Heart left ventricle (tissue), 16 donors: ENCODE data around the gene CST7. TPM values are rescaled to one million over a fixed set of nuclear protein-coding genes. Genes with fewer than 3 reads are reported as not detected.
A peak's percentile ranks its signal among the peaks of the same experiment; 100 is the strongest.

ENCODE experiments used
- ATAC-seq, 4 donors: fragments of 200-7000 bp; cut with Tn5 transposase; one replicate each; pipeline ENCODE4 v1.9.1; 2020 to 2022; ENCODE audit warnings: moderate library complexity in 4 of 4, mild to moderate bottlenecking in 3 of 4, moderate number of reproducible peaks in 1 of 4
- DNase-seq, 5 donors: peaks; one replicate each; pipeline ENCODE4 v3.0.0-alpha.2; 2020
- H3K27ac ChIP-seq, 12 donors: fragments of 200-600 bp; sonication (generic) in 4 of 12; one replicate each; pipeline versions ENCODE4 v1.5.0 to v1.8.0; 2016 to 2022; ENCODE audit warnings: mild to moderate bottlenecking in 2 of 12
- H3K27me3 ChIP-seq, 9 donors: fragments of 200-600 bp; sonication (generic) in 2 of 9; one replicate each; pipeline versions ENCODE4 v1.5.1 to v1.8.0; 2016 to 2022; ENCODE audit warnings: mild to moderate bottlenecking in 3 of 9
- H3K36me3 ChIP-seq, 9 donors: fragments of 200-600 bp; sonication (generic) in 2 of 9; one replicate each; pipeline versions ENCODE4 v1.5.0 to v1.8.0; 2018 to 2022; ENCODE audit warnings: mild to moderate bottlenecking in 2 of 9
- H3K4me1 ChIP-seq, 12 donors: fragments of 200-600 bp; sonication (generic) in 4 of 12; one replicate each; pipeline versions ENCODE4 v1.5.0 to v1.8.0; 2016 to 2022; ENCODE audit warnings: mild to moderate bottlenecking in 3 of 12
- H3K4me3 ChIP-seq, 12 donors: fragments of 200-600 bp; sonication (generic) in 4 of 12; one replicate each; pipeline versions ENCODE4 v1.5.0 to v1.8.0; 2017 to 2022; ENCODE audit warnings: mild to moderate bottlenecking in 9 of 12, moderate library complexity in 4 of 12
- H3K9me3 ChIP-seq, 12 donors: fragments of 200-600 bp; sonication (generic) in 4 of 12; one replicate each; pipeline versions ENCODE4 v1.5.0 to v1.8.0; 2016 to 2022; ENCODE audit warnings: mild to moderate bottlenecking in 1 of 12
- POLR2A ChIP-seq, 2 donors: fragments of 450-650 bp; IDR thresholded peaks; one replicate each; pipeline ENCODE4 v1.6.1; 2017; ENCODE audit warnings: antibody characterized with exemption in 2 of 2, mild to moderate bottlenecking in 2 of 2, moderate library complexity in 2 of 2
- WGBS, 4 donors: extraction: QIAGEN DNeasy Blood & Tissue Kit in 2 of 4; methylation state at CpG; one replicate each; pipeline versions ENCODE4 v1.1.5 to v1.1.7; 2013 to 2018; 5-methylcytosine and 5-hydroxymethylcytosine counted together
- intact Hi-C, 10 donors: fragments of 100-400 bp; cut with DNase I; formaldehyde crosslinking; loops; one replicate each; pipeline versions ENCODE4 v1.11.1 to v1.14.2; 2022
- polyA plus RNA-seq, 2 donors: library from polyadenylated mRNA; stranded (reverse); fragments of 200-250 nt; gene quantifications; one replicate each; pipeline ENCODE4 v1.2.3, GENCODE V29; 2013
- total RNA-seq, 9 donors: library from RNA; depleted of rRNA in 2 of 9; stranded (reverse); fragments of >200 nt in 2 of 9; fragmentation: NEBNext Ultra II Directional in 3 of 9; extraction: Animal tissue kit (Norgen Biotek cat#: 25700) in 3 of 9; gene quantifications; one replicate each; pipeline versions ENCODE4 v1.1.0 to v1.2.4, GENCODE V29; 2016 to 2023
- TF ChIP-seq, protein P1 (sequence below), 12 donors: fragments of 200-600 bp; sonication (generic) in 4 of 12; IDR thresholded peaks; one replicate each; pipeline versions ENCODE4 v1.5.0 to v1.8.0; 2018 to 2022; ENCODE audit warnings: antibody characterized with exemption in 12 of 12, mild to moderate bottlenecking in 5 of 12
- donor health status: ischemic (EF 13 %, LVEDD 7.1; RV severe dilation, severe dysfunction).
- donor health status: healthy with polysubstance abuse.
- donor health status: DM: no; HTN: yes; CAD: no.
- donor health status: DM: no; HTN: no; CAD: no.
- donor health status: ischemic (EF 25% LVEDD 6.9; RV normal size, moderate dysfunction).
- donor health status: ischemic (EF 25% LVEDD 5.7; RV mildly dilated, moderate dysfunction).
- donor health status: healthy.
- donor health status: DM: yes; HTN: yes; CAD: no.
- donor health status: ischemic (EF 35%, LVEDD 5.7; RV mildly dilated, moderate dysfunction).
- donor health status: nonischemic (EF 11% LVEDD 7.7; RV severe dilation, severe dysfunction).
- donor health status: DM: yes; HTN: yes; CAD: no.
- donor health status: PGD.
- donor health status: ischemic (EF 29% LVEDD 5.4; RV normal size, mild dysfunction).
- donor health status: nonischemic (EF 23%, LVEDD 6.1; RV moderate dilation, normal function).

Gene CST7
- total and polyA plus RNA-seq, 11 donors: 0.35 to 8.4 (median 1.4) TPM

DNA sequence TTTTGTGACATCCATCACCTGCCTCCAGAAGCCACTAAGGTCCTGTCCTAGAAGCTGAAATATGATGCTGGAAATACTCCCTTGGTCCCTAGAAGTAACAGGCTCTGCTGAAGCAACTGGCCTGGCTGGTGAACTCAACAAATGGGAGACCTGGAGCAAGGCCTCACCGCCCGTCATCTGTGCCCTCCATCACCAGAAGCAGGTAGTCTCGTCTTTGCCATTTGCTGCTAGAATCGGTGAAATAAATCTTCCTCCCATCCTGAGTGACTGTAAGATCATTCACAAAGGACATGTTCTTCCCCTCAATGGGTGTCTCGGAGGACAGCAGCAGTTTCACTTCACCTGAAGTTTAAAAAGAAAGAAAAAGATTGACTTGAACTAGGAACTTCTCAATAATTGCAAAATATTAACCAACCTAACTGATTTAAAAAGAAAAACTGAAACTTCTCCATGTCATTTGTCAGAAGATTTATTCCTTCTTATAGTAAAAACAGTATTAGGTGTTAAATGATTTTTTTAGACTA, 21.0 kb downstream of the CST7 start:
- Histone ChIP-seq H3K27ac (peak overlapping the region in 1 of 12 donors; percentile 68), H3K36me3 (peaks cover 0 to 89% (median 83%) of the 10 kb centered on the region in 9 donors), H3K9me3 (peaks cover 0 to 5% (median 0%) of the 10 kb centered on the region in 12 donors), H3K4me1 (peaks cover 0 to 7% (median 0%) of the 10 kb centered on the region in 12 donors), H3K4me3 (no peak overlapping the region), H3K27me3 (no peaks in the 10 kb centered on the region)
- ATAC-seq (no peak), DNase-seq (no peak)
- WGBS, 4 donors: 88 to 96% (median 94%) methylated on average over 5 of the region's 5 CpGs
- intact Hi-C loops: no loop called here
- TF ChIP-seq, protein P1, sequence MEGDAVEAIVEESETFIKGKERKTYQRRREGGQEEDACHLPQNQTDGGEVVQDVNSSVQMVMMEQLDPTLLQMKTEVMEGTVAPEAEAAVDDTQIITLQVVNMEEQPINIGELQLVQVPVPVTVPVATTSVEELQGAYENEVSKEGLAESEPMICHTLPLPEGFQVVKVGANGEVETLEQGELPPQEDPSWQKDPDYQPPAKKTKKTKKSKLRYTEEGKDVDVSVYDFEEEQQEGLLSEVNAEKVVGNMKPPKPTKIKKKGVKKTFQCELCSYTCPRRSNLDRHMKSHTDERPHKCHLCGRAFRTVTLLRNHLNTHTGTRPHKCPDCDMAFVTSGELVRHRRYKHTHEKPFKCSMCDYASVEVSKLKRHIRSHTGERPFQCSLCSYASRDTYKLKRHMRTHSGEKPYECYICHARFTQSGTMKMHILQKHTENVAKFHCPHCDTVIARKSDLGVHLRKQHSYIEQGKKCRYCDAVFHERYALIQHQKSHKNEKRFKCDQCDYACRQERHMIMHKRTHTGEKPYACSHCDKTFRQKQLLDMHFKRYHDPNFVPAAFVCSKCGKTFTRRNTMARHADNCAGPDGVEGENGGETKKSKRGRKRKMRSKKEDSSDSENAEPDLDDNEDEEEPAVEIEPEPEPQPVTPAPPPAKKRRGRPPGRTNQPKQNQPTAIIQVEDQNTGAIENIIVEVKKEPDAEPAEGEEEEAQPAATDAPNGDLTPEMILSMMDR (IDR thresholded peaks at IDR 0.05): no peak
- no peak for TF ChIP-seq POLR2A (IDR thresholded peaks at IDR 0.05)

DNA sequence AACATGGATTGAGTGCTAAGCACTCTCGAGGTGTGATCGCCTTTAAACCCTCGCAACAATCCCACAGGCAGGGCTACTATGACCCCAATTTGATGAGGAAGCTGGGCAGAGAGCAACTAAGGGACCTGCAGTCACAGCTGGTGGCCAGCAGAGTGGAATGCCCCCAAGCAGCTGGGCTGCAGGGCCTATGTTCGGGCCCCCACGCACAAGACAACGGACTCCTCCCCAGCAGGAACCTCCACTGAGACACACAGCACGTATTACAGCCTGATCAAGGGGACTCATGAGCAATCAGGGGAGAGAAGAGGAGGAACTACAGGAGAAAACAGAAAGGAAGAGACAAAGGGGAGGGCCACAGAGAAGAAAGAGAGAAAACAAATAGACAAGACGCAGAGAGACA, 21.7 kb downstream of the CST7 start:
- H3K27me3 ChIP-seq: no peaks in the 10 kb centered on the region
- peak overlapping the region in 1 of 12 donors; percentile 68 for H3K27ac ChIP-seq
- ATAC-seq: peak in 2 of 4 donors; percentile 33 to 42
- DNase-seq: no peak
- TF ChIP-seq POLR2A (IDR thresholded peaks at IDR 0.05): no peak
- TF ChIP-seq, protein P1 (IDR thresholded peaks at IDR 0.05): no peak
- peaks cover 0 to 7% (median 0%) of the 10 kb centered on the region in 12 donors for H3K4me1 ChIP-seq
- 90 to 92% (median 92%) methylated on average over 8 of the region's 8 CpGs for WGBS, 4 donors
- H3K36me3 ChIP-seq: peaks cover 0 to 87% (median 76%) of the 10 kb centered on the region in 9 donors
- no peak overlapping the region for H3K4me3 ChIP-seq
- H3K9me3 ChIP-seq: peaks cover 0 to 11% (median 0%) of the 10 kb centered on the region in 12 donors
- intact Hi-C loops: no loop called here

DNA sequence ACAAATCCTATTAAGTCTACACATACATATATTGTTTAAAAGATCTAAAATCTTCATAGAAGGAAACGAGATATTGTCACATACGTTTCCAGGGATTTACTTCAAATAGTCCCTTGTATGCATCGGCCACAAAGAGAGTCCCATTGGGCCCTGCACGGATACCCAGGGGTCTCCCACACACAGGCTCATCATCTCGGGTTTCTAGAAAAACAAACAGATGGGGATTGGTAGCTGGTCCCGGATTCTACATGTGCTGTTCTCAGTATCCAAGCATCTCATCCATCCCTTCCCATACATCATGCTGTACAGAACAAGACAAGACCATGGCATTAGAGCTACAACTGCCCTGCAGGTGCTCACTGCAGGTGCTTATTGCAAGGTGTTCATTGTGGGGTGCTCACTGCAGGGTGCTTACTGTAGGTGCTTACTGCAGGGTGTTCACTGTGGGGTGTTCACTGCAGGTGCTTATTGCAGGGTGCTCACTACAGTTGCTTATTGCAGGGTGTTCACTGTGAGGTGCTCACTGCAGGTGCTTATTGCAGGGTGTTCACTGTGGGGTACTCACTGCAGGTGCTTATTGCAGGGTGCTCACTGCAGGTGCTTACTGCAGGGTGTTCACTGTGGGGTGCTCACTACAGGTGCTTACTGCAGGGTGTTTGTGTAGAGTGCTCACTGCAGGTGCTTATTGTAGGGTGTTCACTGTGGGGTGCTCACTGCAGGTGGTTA, 22.5 kb downstream of the CST7 start:
- DNase-seq: no peak
- H3K27ac ChIP-seq: peak overlapping the region in 1 of 12 donors; percentile 68
- H3K4me1 ChIP-seq: peaks cover 0 to 7% (median 0%) of the 10 kb centered on the region in 12 donors
- intact Hi-C loops: no loop called here
- H3K4me3 ChIP-seq: no peak overlapping the region
- peaks cover 0 to 17% (median 0%) of the 10 kb centered on the region in 12 donors for H3K9me3 ChIP-seq
- 89 to 91% (median 91%) methylated on average over 6 of the region's 6 CpGs for WGBS, 4 donors
- TF ChIP-seq, protein P1 (IDR thresholded peaks at IDR 0.05): no peak
- H3K36me3 ChIP-seq: peaks cover 0 to 85% (median 71%) of the 10 kb centered on the region in 9 donors
- H3K27me3 ChIP-seq: no peaks in the 10 kb centered on the region
- ATAC-seq: no peak

DNA sequence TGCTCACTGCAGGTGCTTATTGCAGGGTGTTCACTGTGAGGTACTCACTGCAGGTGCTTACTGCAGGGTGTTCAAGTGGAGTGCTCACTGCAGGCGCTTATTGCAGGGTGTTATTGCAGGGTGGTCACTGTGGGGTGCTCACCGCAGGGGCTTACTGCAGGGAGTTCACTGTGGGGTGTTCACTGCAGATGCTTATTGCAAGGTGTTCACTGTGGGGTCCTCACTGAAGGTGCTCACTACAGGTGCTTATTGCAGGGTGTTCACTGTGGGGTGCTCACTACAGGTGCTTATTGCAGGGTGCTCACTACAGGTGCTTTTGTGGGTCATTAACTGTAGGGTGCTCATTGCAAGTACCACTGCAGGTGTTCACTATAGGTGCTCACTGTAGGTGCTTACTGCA, 23.3 kb downstream of the CST7 start:
- H3K27ac ChIP-seq: no peak overlapping the region
- intact Hi-C loops: no loop called here
- DNase-seq: no peak
- TF ChIP-seq, protein P1 (IDR thresholded peaks at IDR 0.05): no peak
- TF ChIP-seq POLR2A (IDR thresholded peaks at IDR 0.05): no peak
- no peak for ATAC-seq
- H3K9me3 ChIP-seq: peaks cover 0 to 20% (median 0%) of the 10 kb centered on the region in 12 donors
- 81 to 100% (median 99%) methylated on average over 2 of the region's 2 CpGs for WGBS, 4 donors
- H3K4me1 ChIP-seq: peaks cover 0 to 7% (median 0%) of the 10 kb centered on the region in 12 donors
- no peak overlapping the region for H3K4me3 ChIP-seq
- no peaks in the 10 kb centered on the region for H3K27me3 ChIP-seq
- peaks cover 0 to 85% (median 70%) of the 10 kb centered on the region in 9 donors for H3K36me3 ChIP-seq
